Measurements from ENCODE around the gene DEFB124. TPM values are rescaled to one million over a fixed set of nuclear protein-coding genes. Genes with fewer than 3 reads are reported as not detected.
"Not testable (repeated sequence)": the region's sequence is repeated elsewhere in the genome, so short reads cannot be mapped to it uniquely, and the experiment has no call there.

Gene DEFB124
- total RNA-seq, 1 experiment from 2014 or later, result not detected

GRCh38 chr20:31440012-31440659 lies 34.8 kb downstream of the DEFB124 start, which contains the start of gene DEFB123:
DEFB123 (plus strand) TSS chr20:31440632; CDS start chr20:31440699, 67 bp downstream.
- Mint-ChIP-seq H3K9me3 (ENCODE audit: low read depth, unreplicated experiment) (no peaks in the 10 kb centered on the region), H3K27me3 (ENCODE audit: unreplicated experiment) (peaks cover 86% of the 10 kb centered on the region), H3K27ac (ENCODE audit: unreplicated experiment) (no peak within 1 kb of the TSS), H3K36me3 (ENCODE audit: insufficient read depth, unreplicated experiment) (no peaks in the 10 kb centered on the region), H3K4me1 (ENCODE audit: low read depth, unreplicated experiment) (no peaks in the 10 kb centered on the region), H3K4me3 (ENCODE audit: low read depth, unreplicated experiment) (no peak within 1 kb of the TSS)
- intact Hi-C loops (cut with micrococcal nuclease; ENCODE audit: unreplicated experiment), result no loop called here
- peak; percentile 18 for DNase-seq
- TF ChIP-seq CTCF (IDR thresholded peaks at IDR 0.05; ENCODE audit: unreplicated experiment), result peak; percentile 33
- BruUV-seq (replicated peaks), result no TSS peak
- CTCF ChIA-PET, result interaction anchor here (1.1 to 1.2 kb wide), 2 partner anchors 9 to 16 kb away, joined by 7 read pairs; no protein-coding TSS in a partner anchor

DNA sequence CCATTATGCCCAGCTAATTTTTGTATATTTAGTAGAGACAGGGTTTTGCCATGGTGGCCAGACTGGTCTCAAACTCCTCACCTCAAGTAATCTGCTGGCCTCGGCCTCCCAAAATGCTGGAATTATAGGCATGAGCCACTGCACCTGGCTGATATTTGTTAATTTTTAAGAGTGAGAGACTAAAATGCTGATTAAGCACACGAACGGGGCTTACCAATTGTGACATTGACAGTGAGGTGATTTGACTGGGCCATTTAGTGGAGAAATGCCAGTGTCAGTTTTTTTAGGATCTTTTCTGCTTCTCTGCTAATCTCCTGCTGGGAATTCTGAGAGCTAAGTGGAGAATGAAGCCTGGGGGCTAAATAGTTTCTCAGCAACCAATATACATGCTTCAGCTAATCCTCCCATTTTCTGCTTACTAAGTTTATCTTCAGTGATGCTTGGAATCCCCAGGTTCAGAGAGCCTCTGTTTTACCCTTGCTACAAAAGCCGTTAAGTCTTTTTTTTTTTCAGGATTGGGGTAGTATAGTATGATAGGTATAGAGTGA lies 44.3 kb downstream of the DEFB124 start:
- no peak for TF ChIP-seq CTCF (IDR thresholded peaks at IDR 0.05; ENCODE audit: unreplicated experiment)
- Mint-ChIP-seq H3K27me3 (ENCODE audit: unreplicated experiment) (peaks cover 49% of the 10 kb centered on the region), H3K9me3 (ENCODE audit: low read depth, unreplicated experiment) (no peaks in the 10 kb centered on the region), H3K4me3 (ENCODE audit: low read depth, unreplicated experiment) (no peak overlapping the region), H3K36me3 (ENCODE audit: insufficient read depth, unreplicated experiment) (no peaks in the 10 kb centered on the region), H3K4me1 (ENCODE audit: low read depth, unreplicated experiment) (no peaks in the 10 kb centered on the region), H3K27ac (ENCODE audit: unreplicated experiment) (no peak overlapping the region)
- BruUV-seq (replicated peaks), result no TSS peak
- no peak for DNase-seq
- CTCF ChIA-PET, result interaction anchor here (0.6 to 1.3 kb wide), 4 partner anchors 18 to 181 kb away, joined by 3 to 8 read pairs (median 4); partner anchors contain the start of gene HM13
- intact Hi-C loops (cut with micrococcal nuclease; ENCODE audit: unreplicated experiment), result no loop called here

- H3K4me3 Mint-ChIP-seq (ENCODE audit: low read depth, unreplicated experiment); intact Hi-C loops (cut with micrococcal nuclease; ENCODE audit: unreplicated experiment); DNase-seq; CTCF ChIA-PET; H3K27ac Mint-ChIP-seq (ENCODE audit: unreplicated experiment); H3K9me3 Mint-ChIP-seq (ENCODE audit: low read depth, unreplicated experiment); BruUV-seq (replicated peaks); H3K4me1 Mint-ChIP-seq (ENCODE audit: low read depth, unreplicated experiment); H3K36me3 Mint-ChIP-seq (ENCODE audit: insufficient read depth, unreplicated experiment): not testable (repeated sequence)
- H3K27me3 Mint-ChIP-seq (ENCODE audit: unreplicated experiment), result peaks cover 51% of the 10 kb centered on the region
Measured at GRCh38 chr20:31427576-31427975, 47.4 kb downstream of the DEFB124 start.

DNA sequence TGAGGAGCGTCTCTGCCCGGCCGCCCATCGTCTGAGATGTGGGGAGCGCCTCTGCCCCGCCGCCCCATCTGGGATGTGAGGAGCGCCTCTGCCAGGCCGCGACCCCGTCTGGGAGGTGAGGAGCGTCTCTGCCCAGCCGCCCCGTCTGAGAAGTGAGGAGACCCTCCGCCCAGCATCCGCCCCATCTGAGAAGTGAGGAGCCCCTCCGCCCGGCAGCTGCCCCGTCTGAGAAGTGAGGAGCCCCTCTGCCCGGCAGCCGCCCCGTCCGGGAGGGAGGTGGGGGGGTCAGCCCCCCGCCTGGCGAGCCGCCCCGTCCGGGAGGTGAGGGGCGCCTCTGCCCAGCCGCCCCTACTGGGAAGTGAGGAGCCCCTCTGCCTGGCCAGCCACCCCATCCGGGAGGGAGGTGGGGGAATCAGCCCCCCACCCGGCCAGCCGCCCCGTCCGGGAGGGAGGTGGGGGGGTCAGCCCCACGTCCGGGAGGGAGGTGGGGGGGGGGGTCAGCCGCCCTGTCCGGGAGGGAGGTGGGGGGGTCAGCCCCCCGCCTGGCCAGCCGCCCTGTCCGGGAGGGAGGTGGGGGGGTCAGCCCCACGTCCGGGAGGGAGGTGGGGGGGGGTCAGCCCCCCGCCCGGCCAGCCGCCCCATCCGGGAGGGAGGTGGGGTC lies 47.9 kb downstream of the DEFB124 start:
- H3K9me3 Mint-ChIP-seq (ENCODE audit: low read depth, unreplicated experiment); H3K27ac Mint-ChIP-seq (ENCODE audit: unreplicated experiment): not testable (repeated sequence)

DNA sequence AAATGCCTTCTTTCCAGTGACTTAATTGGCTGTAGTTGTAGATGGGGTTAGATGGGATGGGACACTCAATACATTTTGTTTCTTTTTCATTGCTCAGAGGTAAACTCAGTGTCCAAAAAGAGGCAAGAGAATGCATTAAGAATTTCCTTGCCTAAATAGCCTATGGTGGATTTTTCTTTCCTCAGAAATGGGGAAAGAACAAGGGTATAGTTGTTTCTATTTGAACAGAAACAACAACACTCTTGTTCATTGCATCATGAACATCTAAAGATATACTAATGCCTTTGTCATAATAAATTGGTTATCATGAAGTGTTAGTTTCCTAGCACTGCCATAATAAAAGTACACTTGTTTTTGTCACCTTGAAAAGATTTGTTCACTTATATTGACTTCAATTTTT lies 49.1 kb downstream of the DEFB124 start:
- H3K36me3 Mint-ChIP-seq (ENCODE audit: insufficient read depth, unreplicated experiment), result no peaks in the 10 kb centered on the region

More for the DNA sequence above, 47.9 kb downstream of the DEFB124 start:
- CTCF ChIA-PET; H3K36me3 Mint-ChIP-seq (ENCODE audit: insufficient read depth, unreplicated experiment); intact Hi-C loops (cut with micrococcal nuclease; ENCODE audit: unreplicated experiment); H3K4me3 Mint-ChIP-seq (ENCODE audit: low read depth, unreplicated experiment); BruUV-seq (replicated peaks); H3K4me1 Mint-ChIP-seq (ENCODE audit: low read depth, unreplicated experiment); DNase-seq: not testable (repeated sequence)
- H3K27me3 Mint-ChIP-seq (ENCODE audit: unreplicated experiment), result peaks cover 52% of the 10 kb centered on the region

More for the DNA sequence above, 49.1 kb downstream of the DEFB124 start:
- no peak for DNase-seq
- no peak for TF ChIP-seq CTCF (IDR thresholded peaks at IDR 0.05; ENCODE audit: unreplicated experiment)
- CTCF ChIA-PET, result no interaction called here
- BruUV-seq (replicated peaks), result no TSS peak
- Mint-ChIP-seq H3K27me3 (ENCODE audit: unreplicated experiment) (peaks cover 58% of the 10 kb centered on the region), H3K27ac (ENCODE audit: unreplicated experiment) (no peak overlapping the region), H3K4me3 (ENCODE audit: low read depth, unreplicated experiment) (no peak overlapping the region), H3K9me3 (ENCODE audit: low read depth, unreplicated experiment) (no peaks in the 10 kb centered on the region), H3K4me1 (ENCODE audit: low read depth, unreplicated experiment) (no peaks in the 10 kb centered on the region)
- intact Hi-C loops (cut with micrococcal nuclease; ENCODE audit: unreplicated experiment), result no loop called here
